Adrenal gland (tissue), 5 donors: Measurements from ENCODE around the gene LHFPL6.

Experiments
- CTCF ChIP-seq, 6 experiments: fragments of 450-650 bp in 4 of 6; fragments of 200-600 bp in 2 of 6; sonication (generic) in 1 of 6; IDR thresholded peaks; 1 replicate in 5 of 6; 2 replicates in 1 of 6; pipeline versions ENCODE4 v1.5.1 to v1.8.0; 2016 to 2021; ENCODE audit warnings: antibody characterized with exemption in 6 of 6, mild to moderate bottlenecking in 2 of 6, moderate library complexity in 1 of 6
- POLR2A ChIP-seq, 2 donors: fragments of 450-650 bp; IDR thresholded peaks; one replicate each; pipeline ENCODE4 v1.6.1; 2017; ENCODE audit warnings: antibody characterized with exemption in 2 of 2, mild to moderate bottlenecking in 2 of 2, moderate library complexity in 1 of 2
- donor health status: DM: no; HTN: no; CAD: no.

DNA sequence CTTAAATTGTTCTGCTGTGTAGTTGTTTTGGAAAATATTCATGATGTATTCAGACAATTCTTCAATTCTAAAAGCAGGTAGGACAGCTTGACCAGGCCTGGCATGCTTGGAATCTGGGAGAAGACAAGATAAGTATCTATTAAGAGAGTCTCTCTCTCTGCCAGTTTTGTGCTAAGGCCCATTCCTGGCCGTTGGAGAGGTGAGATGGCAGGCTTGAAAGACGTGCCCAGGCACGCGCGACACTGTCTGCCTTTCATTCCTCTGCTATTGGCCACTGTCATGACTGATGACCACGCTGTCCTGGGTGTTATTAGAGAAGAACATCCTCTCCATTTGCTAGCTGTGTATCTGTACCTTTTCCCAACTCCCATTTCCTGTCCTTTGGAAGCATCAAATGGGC is 90.3 kb downstream of the LHFPL6 start:
- no peak for TF ChIP-seq CTCF (IDR thresholded peaks at IDR 0.05)
- TF ChIP-seq POLR2A (IDR thresholded peaks at IDR 0.05): no peak
